GM23338 (cell line): Measurements from ENCODE around the gene APOBEC2. TPM values are rescaled to one million over a fixed set of nuclear protein-coding genes. Genes with fewer than 3 reads are reported as not detected.

Experiments used
- ATAC-seq: fragments of 200-7000 bp; cut with Tn5 transposase; 3 replicates; pipeline ENCODE4 v1.9.1; 2020
- DNase-seq: peaks from one replicate; pipeline ENCODE4 v3.0.0-alpha.2; 2015; ENCODE audit warnings: low spot score
- H2AFZ ChIP-seq: fragments of 200-600 bp; sonication (generic); 2 replicates; pipeline ENCODE4 v1.8.0; 2016; ENCODE audit warnings: antibody characterized with exemption, mild to moderate bottlenecking, moderate library complexity
- H3F3A ChIP-seq: fragments of 200-600 bp; sonication (generic); replicated peaks from 2 replicates; pipeline ENCODE4 v1.8.0; 2017; ENCODE audit warnings: antibody characterized with exemption, mixed run types, low read depth
- H3K27ac ChIP-seq: fragments of 200-600 bp; sonication (generic); 2 replicates; pipeline ENCODE4 v1.6.1; 2016; ENCODE audit warnings: low read depth
- H3K27me3 ChIP-seq: fragments of 200-600 bp; sonication (generic); 2 replicates; pipeline ENCODE4 v1.8.0; 2016; ENCODE audit warnings: mild to moderate bottlenecking, mixed run types, moderate library complexity; ENCODE audit not compliant: insufficient read depth
- H3K36me3 ChIP-seq: fragments of 200-600 bp; sonication (generic); 2 replicates; pipeline ENCODE4 v1.8.0; 2016; ENCODE audit warnings: mild to moderate bottlenecking; ENCODE audit not compliant: insufficient read depth
- H3K4me1 ChIP-seq: fragments of 200-600 bp; sonication (generic); 2 replicates; pipeline ENCODE4 v1.8.0; 2016; ENCODE audit warnings: mild to moderate bottlenecking, moderate library complexity; ENCODE audit not compliant: insufficient read depth
- H3K4me2 ChIP-seq: fragments of 200-600 bp; sonication (generic); 2 replicates; pipeline ENCODE4 v1.7.1; 2017; ENCODE audit warnings: mixed run types
- H3K4me3 ChIP-seq: fragments of 200-600 bp; sonication (generic); 2 replicates; pipeline ENCODE4 v1.6.1; 2016; ENCODE audit warnings: mixed run types
- H3K79me2 ChIP-seq: fragments of 200-600 bp; sonication (generic); replicated peaks from 2 replicates; pipeline ENCODE4 v1.8.0; 2017; ENCODE audit warnings: mild to moderate bottlenecking; ENCODE audit not compliant: insufficient read depth
- H3K9me2 ChIP-seq: fragments of 200-600 bp; sonication (generic); 2 replicates; pipeline ENCODE4 v1.8.0; 2017; ENCODE audit not compliant: insufficient read depth
- H4K20me1 ChIP-seq: fragments of 200-600 bp; sonication (generic); replicated peaks from 2 replicates; pipeline ENCODE4 v1.8.0; 2017; ENCODE audit warnings: mild to moderate bottlenecking; ENCODE audit not compliant: insufficient read depth
- H3K27ac Mint-ChIP-seq: 2 replicates; pipeline ENCODE4 v1.8.0; 2020; ENCODE audit warnings: inconsistent platforms, mild to moderate bottlenecking, moderate library complexity, mixed read lengths
- H3K27me3 Mint-ChIP-seq: 3 replicates; pipeline ENCODE4 v1.8.0; 2022; ENCODE audit warnings: low read depth, mild to moderate bottlenecking, moderate library complexity, mixed read lengths, inconsistent platforms; ENCODE audit not compliant: insufficient read depth, poor library complexity
- H3K36me3 Mint-ChIP-seq: 3 replicates; pipeline ENCODE4 v1.8.0; 2021; ENCODE audit warnings: low read depth, mild to moderate bottlenecking, inconsistent platforms, moderate library complexity, mixed read lengths
- H3K4me1 Mint-ChIP-seq: 3 replicates; pipeline ENCODE4 v1.8.0; 2020; ENCODE audit warnings: mild to moderate bottlenecking, inconsistent platforms, mixed read lengths
- H3K4me3 Mint-ChIP-seq: 3 replicates; pipeline ENCODE4 v1.8.0; 2021; ENCODE audit warnings: moderate library complexity, mild to moderate bottlenecking, inconsistent platforms, mixed read lengths
- H3K9me3 Mint-ChIP-seq: 3 replicates; pipeline ENCODE4 v1.8.0; 2020; ENCODE audit warnings: moderate library complexity, mild to moderate bottlenecking, inconsistent platforms, mixed read lengths
- CREB1 ChIP-seq: fragments of 250-450 bp; sonication (Bioruptor Pico); IDR thresholded peaks from 2 replicates; pipeline ENCODE4 v1.5.0; 2020; ENCODE audit warnings: low read depth, mild to moderate bottlenecking, moderate library complexity
- CTCF ChIP-seq, 2 experiments: fragments of 200-600 bp in 1 of 2; sonication (generic) in 1 of 2; conservative IDR thresholded peaks; 2 replicates each; pipeline versions ENCODE4 v1.5.1 to v1.6.1; 2016 to 2017; ENCODE audit warnings: antibody characterized with exemption in 2 of 2, low read depth in 2 of 2, mild to moderate bottlenecking in 2 of 2, moderate library complexity in 1 of 2
- EZH2 ChIP-seq: fragments of 200-600 bp; sonication (generic); IDR thresholded peaks from one replicate; pipeline ENCODE4 v1.8.0; 2017; ENCODE audit warnings: antibody characterized with exemption, mild to moderate bottlenecking, low read depth; ENCODE audit not compliant: unreplicated experiment
- EZH2phosphoT487 ChIP-seq: fragments of 200-600 bp; sonication (generic); IDR thresholded peaks from one replicate; pipeline ENCODE4 v1.8.1; 2018; ENCODE audit warnings: antibody characterized with exemption; ENCODE audit not compliant: unreplicated experiment
- JUNB ChIP-seq: IDR thresholded peaks from one replicate; pipeline ENCODE4 v1.6.1; 2016; ENCODE audit warnings: antibody characterized with exemption; ENCODE audit not compliant: unreplicated experiment
- NANOG ChIP-seq: IDR thresholded peaks from 2 replicates; pipeline ENCODE4 v1.6.1; 2016; ENCODE audit warnings: antibody characterized with exemption, borderline replicate concordance
- POLR2AphosphoS5 ChIP-seq: IDR thresholded peaks from 2 replicates; pipeline ENCODE4 v1.6.1; 2016; ENCODE audit warnings: antibody characterized with exemption, low read depth
- REST ChIP-seq: IDR thresholded peaks from one replicate; pipeline ENCODE4 v1.6.1; 2018; ENCODE audit warnings: antibody characterized with exemption; ENCODE audit not compliant: unreplicated experiment
- STAT1 ChIP-seq: IDR thresholded peaks from one replicate; pipeline ENCODE4 v1.6.1; 2016; ENCODE audit warnings: antibody characterized with exemption; ENCODE audit not compliant: unreplicated experiment
- ZNF114 ChIP-seq: fragments of 250-450 bp; sonication (Bioruptor Pico); IDR thresholded peaks from 2 replicates; pipeline ENCODE4 v1.5.0; 2020; ENCODE audit warnings: mild to moderate bottlenecking, moderate library complexity
- ZNF331 ChIP-seq: fragments of 250-450 bp; sonication (Bioruptor Pico); IDR thresholded peaks from 2 replicates; pipeline ENCODE4 v1.5.0; 2020; ENCODE audit warnings: low read depth, mild to moderate bottlenecking, moderate library complexity
- ZNF462 ChIP-seq: fragments of 250-450 bp; sonication (Bioruptor Pico); IDR thresholded peaks from 2 replicates; pipeline ENCODE4 v1.5.0; 2020; ENCODE audit warnings: mild to moderate bottlenecking, moderate library complexity
- polyA plus RNA-seq: library from polyadenylated mRNA; unstranded; fragments of >200 nt; fragmentation: Nextera tagmentation; extraction: Ambion mirVana; gene quantifications from 2 replicates; pipeline ENCODE4 v1.2.1, GENCODE V29; 2016
- total RNA-seq: library from RNA; depleted of rRNA; stranded (reverse); fragments of >200 nt; shearing (Covaris generic); gene quantifications from 2 replicates; pipeline ENCODE4 v1.2.3, GENCODE V29; 2014
- TF ChIP-seq, protein P1 (sequence below): IDR thresholded peaks from 2 replicates; pipeline ENCODE4 v1.6.1; 2016; ENCODE audit warnings: antibody characterized with exemption

APOBEC2 gene
- total and polyA plus RNA-seq, 2 experiments from 2014 or later = 2.4 TPM; not detected in 1

GRCh38 chr6:41056768-41057490 is 3.9 kb downstream of the APOBEC2 start:
- Mint-ChIP-seq H3K36me3 (0 out of 3 replicates have a peak, but pooled peaks cover under 1% of the 10 kb centered on the region), H3K4me1 (peaks cover 24% of the 10 kb centered on the region), H3K27me3 (peaks cover 2% of the 10 kb centered on the region), H3K4me3 (no peak overlapping the region), H3K9me3 (no peaks in the 10 kb centered on the region), H3K27ac (no peak overlapping the region)
- no peak for TF ChIP-seq NANOG
- TF ChIP-seq ZNF114 (CRISPR knock-in tag) = no peak
- TF ChIP-seq POLR2AphosphoS5 = no peak
- no peak for TF ChIP-seq JUNB
- no peak for TF ChIP-seq REST
- TF ChIP-seq CTCF (conservative IDR thresholded peaks at IDR 0.05; ENCODE audit: low read depth in 2 of 2) = no peak
- no peak for TF ChIP-seq EZH2phosphoT487
- no peak for TF ChIP-seq EZH2
- TF ChIP-seq CREB1 (CRISPR knock-in tag) = no peak
- TF ChIP-seq, protein P1, sequence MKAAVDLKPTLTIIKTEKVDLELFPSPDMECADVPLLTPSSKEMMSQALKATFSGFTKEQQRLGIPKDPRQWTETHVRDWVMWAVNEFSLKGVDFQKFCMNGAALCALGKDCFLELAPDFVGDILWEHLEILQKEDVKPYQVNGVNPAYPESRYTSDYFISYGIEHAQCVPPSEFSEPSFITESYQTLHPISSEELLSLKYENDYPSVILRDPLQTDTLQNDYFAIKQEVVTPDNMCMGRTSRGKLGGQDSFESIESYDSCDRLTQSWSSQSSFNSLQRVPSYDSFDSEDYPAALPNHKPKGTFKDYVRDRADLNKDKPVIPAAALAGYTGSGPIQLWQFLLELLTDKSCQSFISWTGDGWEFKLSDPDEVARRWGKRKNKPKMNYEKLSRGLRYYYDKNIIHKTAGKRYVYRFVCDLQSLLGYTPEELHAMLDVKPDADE = no peak
- no peak for TF ChIP-seq ZNF462 (CRISPR knock-in tag)
- no peak for TF ChIP-seq ZNF331
- no peak for TF ChIP-seq STAT1
- ATAC-seq (no peak), DNase-seq (no peak)
- Histone ChIP-seq H3F3A (no peaks in the 10 kb centered on the region), H4K20me1 (no peaks in the 10 kb centered on the region), H2AFZ (no peak overlapping the region), H3K79me2 (no peaks in the 10 kb centered on the region), H3K4me1 (peaks cover 11% of the 10 kb centered on the region), H3K4me2 (no peak overlapping the region), H3K27ac (no peak overlapping the region), H3K9me2 (no peaks in the 10 kb centered on the region; the same call in 1 of the 2 replicates), H3K4me3 (no peak overlapping the region), H3K27me3 (no peaks in the 10 kb centered on the region), H3K36me3 (no peaks in the 10 kb centered on the region)
